SK-N-SH (cell line): Measurements from ENCODE around the gene GRAMD1B. TPM values are rescaled to one million over a fixed set of nuclear protein-coding genes. Genes with fewer than 3 reads are reported as not detected.

Source experiments
- CTCF ChIA-PET: fragments of 300-600, 350-600 bp; formaldehyde crosslinking; extraction: SDS; loops from one replicate; lab custom pipeline; 2021; lab: Yijun Ruan, JAX
- POLR2A ChIA-PET: fragments of 350-600 bp; sonication (Branson Sonifier 250); formaldehyde crosslinking; extraction: SDS; loops from one replicate; lab custom pipeline; 2020; ENCODE audit warnings: antibody characterized with exemption, inconsistent platforms; lab: Yijun Ruan, JAX
- DNase-seq: peaks from one replicate; pipeline ENCODE4 v3.0.0; 2012
- H2AFZ ChIP-seq: fragments of 200-600 bp; sonication (generic); 2 replicates; pipeline ENCODE4 v1.8.1; 2016; ENCODE audit warnings: antibody characterized with exemption, mild to moderate bottlenecking, low read depth
- H3F3A ChIP-seq: fragments of 200-600 bp; sonication (generic); replicated peaks from 2 replicates; pipeline ENCODE3; 2016; ENCODE audit warnings: antibody characterized with exemption, mild to moderate bottlenecking; ENCODE audit not compliant: insufficient read depth
- H3K27ac ChIP-seq, 2 experiments: fragments of 200-500 bp in 1 of 2; fragments of 200-600 bp in 1 of 2; sonication (Bioruptor generic) in 1 of 2; sonication (generic), shearing (Covaris generic) in 1 of 2; 2 replicates each; pipeline versions ENCODE4 v1.5.1 to v1.6.1; 2014 to 2016; ENCODE audit warnings: low read depth in 2 of 2, inconsistent platforms in 1 of 2, low read length in 1 of 2, mild to moderate bottlenecking in 1 of 2, mixed read lengths in 1 of 2
- H3K27me3 ChIP-seq: fragments of 200-600 bp; sonication (generic), shearing (Covaris generic); 2 replicates; pipeline ENCODE4 v1.6.1; 2016; ENCODE audit warnings: mixed run types; ENCODE audit not compliant: insufficient read depth
- H3K36me3 ChIP-seq, 2 experiments: fragments of 200-500 bp in 1 of 2; fragments of 200-600 bp in 1 of 2; sonication (Bioruptor generic) in 1 of 2; sonication (generic) in 1 of 2; replicated peaks in 1 of 2; 2 replicates each; pipeline versions ENCODE3 to v1.5.1; 2014 to 2016; ENCODE audit warnings: low read length in 1 of 2, mild to moderate bottlenecking in 1 of 2; ENCODE audit not compliant: insufficient read depth in 2 of 2, control insufficient read depth in 1 of 2
- H3K4me1 ChIP-seq, 2 experiments: fragments of 200-500 bp in 1 of 2; fragments of 200-600 bp in 1 of 2; sonication (Bioruptor generic) in 1 of 2; sonication (generic), shearing (Covaris generic) in 1 of 2; 2 replicates each; pipeline versions ENCODE4 v1.5.1 to v1.6.1; 2014 to 2016; ENCODE audit warnings: low read depth in 1 of 2, low read length in 1 of 2, mixed run types in 1 of 2; ENCODE audit not compliant: insufficient read depth in 2 of 2, control insufficient read depth in 1 of 2
- H3K4me2 ChIP-seq: fragments of 200-600 bp; sonication (generic), shearing (Covaris generic); 2 replicates; pipeline ENCODE4 v1.6.1; 2017; ENCODE audit warnings: mixed run types
- H3K4me3 ChIP-seq, 2 experiments: fragments of 200-500 bp in 1 of 2; fragments of 200-600 bp in 1 of 2; sonication (Bioruptor generic) in 1 of 2; sonication (generic), shearing (Covaris generic) in 1 of 2; 2 replicates each; pipeline versions ENCODE4 v1.5.1 to v1.8.1; 2014 to 2016; ENCODE audit warnings: low read depth in 2 of 2, inconsistent platforms in 1 of 2, low read length in 1 of 2, mild to moderate bottlenecking in 1 of 2, mixed read lengths in 1 of 2, moderate library complexity in 1 of 2
- H3K79me2 ChIP-seq: fragments of 200-600 bp; sonication (generic); 2 replicates; pipeline ENCODE4 v1.8.1; 2017; ENCODE audit warnings: mild to moderate bottlenecking; ENCODE audit not compliant: insufficient read depth
- H3K9ac ChIP-seq: fragments of 200-600 bp; sonication (generic); 2 replicates; pipeline ENCODE4 v1.6.1; 2017; ENCODE audit warnings: mixed run types
- H3K9me2 ChIP-seq: fragments of 200-600 bp; sonication (generic); 2 replicates; pipeline ENCODE4 v1.6.1; 2017; ENCODE audit warnings: mixed run types
- H3K9me3 ChIP-seq: fragments of 200-600 bp; sonication (generic); 2 replicates; pipeline ENCODE4 v1.6.1; 2017; ENCODE audit warnings: mixed run types, mild to moderate bottlenecking, moderate library complexity
- H4K20me1 ChIP-seq: fragments of 200-600 bp; sonication (generic); 2 replicates; pipeline ENCODE4 v1.6.1; 2017; ENCODE audit warnings: mild to moderate bottlenecking, mixed run types; ENCODE audit not compliant: insufficient read depth
- CHD2 ChIP-seq: fragments of 150-350 bp; IDR thresholded peaks from 2 replicates; pipeline ENCODE4 v1.6.1; 2018; ENCODE audit warnings: low read length; ENCODE audit not compliant: partially characterized antibody
- ELF1 ChIP-seq: IDR thresholded peaks from 2 replicates; pipeline ENCODE4 v1.4.0; 2012
- EZH2phosphoT487 ChIP-seq: fragments of 200-600 bp; sonication (generic); IDR thresholded peaks from 2 replicates; pipeline ENCODE4 v1.6.1; 2017; ENCODE audit warnings: low read depth, mixed run types, mild to moderate bottlenecking, antibody characterized with exemption, moderate library complexity, borderline replicate concordance
- GABPA ChIP-seq: IDR thresholded peaks from 2 replicates; pipeline ENCODE4 v1.4.0; 2012; ENCODE audit warnings: low read depth, mild to moderate bottlenecking
- GATA2 ChIP-seq: sonication (generic); formaldehyde crosslinking; IDR thresholded peaks from 2 replicates; pipeline ENCODE4 v1.5.0; 2020; ENCODE audit warnings: mild to moderate bottlenecking, missing genetic modification reagents
- MEF2A ChIP-seq: IDR thresholded peaks from 2 replicates; pipeline ENCODE4 v1.4.0; 2012; ENCODE audit warnings: low read depth, borderline replicate concordance
- MXI1 ChIP-seq: IDR thresholded peaks from 2 replicates; pipeline ENCODE4 v1.6.1; 2012; ENCODE audit warnings: mild to moderate bottlenecking, low read depth, low read length, improper control_type of control experiment
- NFIC ChIP-seq: IDR thresholded peaks from 2 replicates; pipeline ENCODE4 v1.4.0; 2012; ENCODE audit warnings: borderline replicate concordance
- PBX3 ChIP-seq: IDR thresholded peaks from 2 replicates; pipeline ENCODE4; 2012
- RAD21 ChIP-seq: IDR thresholded peaks from 2 replicates; pipeline ENCODE4 v1.6.1; 2012; ENCODE audit warnings: mild to moderate bottlenecking, low read length
- RFX5 ChIP-seq: IDR thresholded peaks from 2 replicates; pipeline ENCODE4 v1.6.1; 2012; ENCODE audit warnings: mild to moderate bottlenecking, improper control_type of control experiment, low read length
- SMC3 ChIP-seq: IDR thresholded peaks from 2 replicates; pipeline ENCODE4 v1.6.1; 2012; ENCODE audit warnings: low read depth, low read length, improper control_type of control experiment
- TCF12 ChIP-seq: IDR thresholded peaks from 2 replicates; pipeline ENCODE4 v1.4.0; 2012
- USF1 ChIP-seq: IDR thresholded peaks from 2 replicates; pipeline ENCODE4 v1.4.0; 2012; ENCODE audit warnings: low read depth, borderline replicate concordance
- WGBS: methylation state at CpG from one replicate; pipeline ENCODE4 v1.1.6; 2017; ENCODE audit warnings: low lambda C conversion rate; 5-methylcytosine and 5-hydroxymethylcytosine counted together
- polyA plus RNA-seq, 3 experiments: library from polyadenylated mRNA; depleted of rRNA; stranded (reverse); fragments of >200 nt; gene quantifications; 2 replicates each; pipeline ENCODE4 v1.2.3, GENCODE V29; 2012
- TF ChIP-seq, protein P1 (sequence below): fragments of 200-600 bp; sonication (generic); IDR thresholded peaks from 2 replicates; pipeline ENCODE4 v1.6.1; 2017; ENCODE audit warnings: antibody characterized with exemption, mild to moderate bottlenecking, moderate library complexity

Gene GRAMD1B
- polyA plus RNA-seq, 1 of the 3 experiments (the other 2 are of a cell fraction): 14.5 TPM

- TF ChIP-seq PBX3 (no peak), EZH2phosphoT487 (no peak), RFX5 (no peak), USF1 (no peak), MXI1 (no peak), TCF12 (no peak), MEF2A (no peak)
Observed at GRCh38 chr11:123477205-123477907, 47.3 kb downstream of the GRAMD1B start (continued).

DNA sequence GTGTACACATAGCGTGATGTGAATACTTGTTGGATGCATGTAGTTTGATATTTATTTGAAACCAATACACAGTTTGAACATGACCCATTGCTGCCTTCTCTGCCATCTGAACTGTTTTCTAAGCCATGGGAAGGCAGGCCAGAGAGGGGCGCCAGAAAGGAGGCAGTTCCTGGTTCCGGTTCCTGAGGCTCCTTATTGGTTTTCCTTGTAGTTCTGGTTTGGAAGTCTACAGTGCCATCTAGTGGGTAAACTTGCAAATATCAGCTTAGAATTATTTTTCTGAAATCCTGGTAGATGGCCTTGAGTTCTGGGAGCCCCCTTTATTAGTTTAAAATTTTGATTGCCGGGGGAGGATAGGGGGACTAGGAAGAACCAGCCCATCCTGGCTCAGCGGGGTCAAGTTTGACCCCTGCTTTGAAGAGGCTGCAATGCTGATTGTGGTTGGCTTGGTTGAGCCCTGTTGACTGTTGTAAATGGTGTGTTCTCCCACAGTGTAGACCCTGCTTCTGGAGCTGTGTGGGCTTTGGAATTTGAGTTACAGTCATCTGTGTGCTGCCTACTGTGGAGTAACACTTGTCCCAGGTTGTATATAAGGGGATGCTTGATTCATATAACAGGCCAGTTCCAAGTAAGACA is 48.4 kb downstream of the GRAMD1B start:
- Histone ChIP-seq H3K9me3 (no peaks in the 10 kb centered on the region), H3K27me3 (no peaks in the 10 kb centered on the region), H2AFZ (peak overlapping the region; percentile 71)
- WGBS: 24% methylated on average over 5 of the region's 5 CpGs
- TF ChIP-seq SMC3: peak; percentile 83
- TF ChIP-seq, protein P1, sequence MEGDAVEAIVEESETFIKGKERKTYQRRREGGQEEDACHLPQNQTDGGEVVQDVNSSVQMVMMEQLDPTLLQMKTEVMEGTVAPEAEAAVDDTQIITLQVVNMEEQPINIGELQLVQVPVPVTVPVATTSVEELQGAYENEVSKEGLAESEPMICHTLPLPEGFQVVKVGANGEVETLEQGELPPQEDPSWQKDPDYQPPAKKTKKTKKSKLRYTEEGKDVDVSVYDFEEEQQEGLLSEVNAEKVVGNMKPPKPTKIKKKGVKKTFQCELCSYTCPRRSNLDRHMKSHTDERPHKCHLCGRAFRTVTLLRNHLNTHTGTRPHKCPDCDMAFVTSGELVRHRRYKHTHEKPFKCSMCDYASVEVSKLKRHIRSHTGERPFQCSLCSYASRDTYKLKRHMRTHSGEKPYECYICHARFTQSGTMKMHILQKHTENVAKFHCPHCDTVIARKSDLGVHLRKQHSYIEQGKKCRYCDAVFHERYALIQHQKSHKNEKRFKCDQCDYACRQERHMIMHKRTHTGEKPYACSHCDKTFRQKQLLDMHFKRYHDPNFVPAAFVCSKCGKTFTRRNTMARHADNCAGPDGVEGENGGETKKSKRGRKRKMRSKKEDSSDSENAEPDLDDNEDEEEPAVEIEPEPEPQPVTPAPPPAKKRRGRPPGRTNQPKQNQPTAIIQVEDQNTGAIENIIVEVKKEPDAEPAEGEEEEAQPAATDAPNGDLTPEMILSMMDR: peak; percentile 79
- peak; percentile 38 for TF ChIP-seq CHD2
- TF ChIP-seq NFIC: no peak
- TF ChIP-seq GATA2: no peak
- TF ChIP-seq ELF1: peak; percentile 87
- no peak for TF ChIP-seq MXI1
- TF ChIP-seq RAD21: peak; percentile 93
- peak; percentile 55; the same call in 1 of the 2 replicates for TF ChIP-seq GABPA
- TF ChIP-seq, all 33 proteins: peak for 6
- peak; percentile 76 for DNase-seq
- H3K9me2 ChIP-seq: no peaks in the 10 kb centered on the region
- no peaks in the 10 kb centered on the region for H4K20me1 ChIP-seq
- peak overlapping the region in 1 of 2 experiments; percentile 21; a peak in 1 of 4 replicates for H3K27ac ChIP-seq
- peaks cover 16% of the 10 kb centered on the region for H3F3A ChIP-seq
- no peak overlapping the region for H3K4me2 ChIP-seq
- peaks cover 10 to 28% of the 10 kb centered on the region in 2 experiments; a peak in 3 of 4 replicates for H3K4me1 ChIP-seq
- H3K36me3 ChIP-seq: peaks cover 0 to 10% of the 10 kb centered on the region in 2 experiments
- no peak overlapping the region for H3K9ac ChIP-seq
- H3K4me3 ChIP-seq: no peak overlapping the region
- CTCF ChIA-PET: interaction anchor here (0.7 to 9.5 kb wide), 70 partner anchors 9 to 615 kb away, joined by 3 to 198 read pairs (median 4); partner anchors contain the start of gene GRAMD1B
- POLR2A ChIA-PET: interaction anchor here (1.0 kb wide), 1 partner anchor 375 kb away, joined by 3 read pairs; no protein-coding TSS in a partner anchor
- H3K79me2 ChIP-seq: peaks cover 8% of the 10 kb centered on the region; the same call in 1 of the 2 replicates
